ENCODE measurements around the gene RDH12. TPM values are rescaled to one million over a fixed set of nuclear protein-coding genes. Genes with fewer than 3 reads are reported as not detected.
"Not testable (repeated sequence)": the region's sequence is repeated elsewhere in the genome, so short reads cannot be mapped to it uniquely, and the experiment has no call there.

Gene RDH12
- total RNA-seq, result not detected

DNA sequence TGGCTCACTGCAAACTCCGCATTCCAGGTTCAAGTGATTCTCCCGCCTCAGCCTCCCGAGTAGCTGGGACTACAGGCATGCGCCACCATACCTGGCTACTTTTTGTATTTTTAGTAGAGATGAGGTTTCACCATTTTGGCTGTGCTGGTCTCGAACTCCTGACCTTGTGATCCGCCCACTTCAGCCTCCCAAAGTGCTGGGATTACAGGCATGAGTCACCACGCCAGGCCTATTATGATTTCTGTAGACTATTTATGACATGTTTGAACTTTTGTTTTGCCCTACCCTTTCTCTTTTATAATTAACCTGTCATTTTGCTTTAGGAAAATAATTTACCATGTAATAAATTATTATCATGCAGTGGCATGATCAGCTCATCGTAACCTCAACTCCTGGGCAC lies at the start of gene RDH12:
Gene RDH12, plus strand, starts transcription at position 395 of the 400 bp plus-strand sequence. CDS start 20,757 bp downstream, outside the sequence.
- not testable (repeated sequence) for H3K36me3 Mint-ChIP-seq; H3K9me3 Mint-ChIP-seq; DNase-seq (ENCODE audit: low spot score in 2 of 2); ATAC-seq; H3K27ac Mint-ChIP-seq

DNA sequence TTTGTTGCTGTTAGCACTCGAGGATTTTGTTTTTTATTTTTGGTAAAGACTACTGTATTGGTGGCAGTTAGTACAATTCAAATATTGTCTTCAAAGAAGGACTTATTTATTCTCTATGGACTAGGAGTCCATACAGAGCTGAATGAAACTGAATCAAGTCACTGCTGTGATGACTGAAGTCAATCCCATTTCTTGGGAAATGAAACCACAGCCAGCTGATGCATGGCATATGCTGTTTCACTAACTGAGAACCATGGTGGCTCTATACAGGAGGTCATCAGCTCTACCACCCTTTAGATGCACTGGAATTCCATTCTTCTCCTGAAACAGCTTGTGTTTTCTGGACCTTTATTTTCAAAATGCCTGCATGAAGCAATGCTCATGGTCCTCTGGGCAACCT lies 49.5 kb upstream of the RDH12 start:
- no peaks in the 10 kb centered on the region for H3K36me3 Mint-ChIP-seq
- DNase-seq (ENCODE audit: low spot score in 2 of 2) (no peak), ATAC-seq (no peak)
- H3K9me3 Mint-ChIP-seq, result no peaks in the 10 kb centered on the region
- H3K27ac Mint-ChIP-seq, result peak overlapping the region in 1 of 2 donors; percentile 30

- H3K36me3 Mint-ChIP-seq, result no peaks in the 10 kb centered on the region
- ATAC-seq (no peak), DNase-seq (ENCODE audit: low spot score in 2 of 2) (no peak)
- H3K27ac Mint-ChIP-seq, result no peak overlapping the region
- H3K9me3 Mint-ChIP-seq, result no peaks in the 10 kb centered on the region
These were observed 47.9 kb upstream of the RDH12 start for GRCh38 chr14:67653651-67654280.

DNA sequence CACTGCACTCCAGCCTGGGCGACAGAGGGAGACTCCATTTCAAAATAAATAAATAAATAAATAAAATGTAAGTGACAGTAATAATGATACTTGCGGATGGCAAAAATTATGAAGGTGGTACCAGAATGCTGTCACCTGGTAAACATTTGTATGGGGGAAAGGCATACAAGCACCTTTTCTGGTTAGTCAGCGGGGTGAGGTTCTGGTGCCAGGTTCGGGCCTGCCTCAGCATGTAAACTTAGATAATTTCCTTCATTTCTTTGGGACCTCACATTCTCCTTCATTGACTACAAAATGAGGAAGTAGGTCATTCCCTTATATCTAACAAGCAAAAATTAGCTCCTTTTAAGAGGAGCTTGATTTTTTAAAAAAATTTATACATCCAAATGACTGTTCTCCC lies 38.1 kb upstream of the RDH12 start:
- Mint-ChIP-seq H3K9me3 (no peaks in the 10 kb centered on the region), H3K36me3 (peaks cover 0 to 6% of the 10 kb centered on the region in 2 donors), H3K27ac (no peak overlapping the region)
- DNase-seq (ENCODE audit: low spot score in 2 of 2) (no peak), ATAC-seq (no peak)

DNA sequence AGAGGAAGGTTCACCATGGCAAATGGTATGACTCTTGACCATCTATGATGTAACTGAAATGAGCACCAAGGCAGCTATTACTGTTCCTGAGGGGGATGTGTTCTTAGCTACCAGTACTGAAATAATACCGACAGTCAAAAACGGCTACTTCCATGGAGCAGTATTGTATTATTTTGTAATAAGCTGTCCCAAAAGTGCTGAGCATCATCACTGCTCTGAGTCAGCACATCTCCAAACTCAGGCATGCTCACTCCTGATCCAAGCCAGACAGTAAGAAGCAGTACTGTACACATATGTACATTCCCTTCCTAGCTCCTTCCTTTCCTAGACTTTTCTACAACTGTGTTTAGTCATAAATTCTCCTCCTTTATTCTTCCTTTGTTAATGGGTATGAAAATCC lies 35.8 kb upstream of the RDH12 start:
- no peak for DNase-seq (ENCODE audit: low spot score in 2 of 2)
- Mint-ChIP-seq H3K27ac (peak overlapping the region in 1 of 2 donors; percentile 78), H3K9me3 (no peaks in the 10 kb centered on the region), H3K36me3 (peaks cover 0 to 6% of the 10 kb centered on the region in 2 donors)
- ATAC-seq, result no peak

DNA sequence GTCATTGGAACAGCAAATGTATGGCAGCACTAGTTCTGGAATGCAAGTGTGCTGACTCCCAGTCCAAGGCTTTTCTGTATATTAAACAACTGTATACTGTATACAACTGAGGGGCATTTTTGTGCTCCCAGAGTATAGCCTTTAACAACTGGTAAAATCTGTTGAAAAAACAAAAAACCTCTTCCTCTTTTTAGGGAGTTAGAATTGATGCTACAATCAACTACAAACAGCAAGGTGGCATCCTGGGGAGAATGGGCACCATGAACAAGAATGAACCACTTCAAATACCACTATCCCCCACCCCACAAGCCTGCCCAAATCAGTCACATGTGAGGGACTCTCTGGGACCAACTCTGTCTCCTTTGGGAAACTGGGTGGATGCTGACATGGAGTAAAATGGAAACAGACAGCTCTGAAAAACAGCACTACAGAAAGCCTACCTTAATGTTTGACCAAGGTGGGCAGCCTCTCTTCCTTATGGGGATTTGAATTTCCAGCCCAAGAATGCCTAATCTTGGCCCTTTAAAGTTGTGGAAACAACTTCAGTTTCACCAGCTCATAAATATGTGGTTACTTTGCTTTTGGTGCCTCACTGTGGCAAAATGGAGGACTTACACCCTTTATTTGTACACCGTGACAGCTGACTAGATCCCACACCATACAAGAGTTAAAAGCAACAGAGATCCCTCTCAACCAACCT lies 34.8 kb upstream of the RDH12 start:
- peak in 1 of 2 donors; percentile 30 for DNase-seq (ENCODE audit: low spot score in 2 of 2)
- Mint-ChIP-seq H3K36me3 (peaks cover 0 to 5% of the 10 kb centered on the region in 2 donors), H3K27ac (peak overlapping the region; percentile 40 to 78), H3K9me3 (no peaks in the 10 kb centered on the region)
- peak; percentile 86 to 87 for ATAC-seq

GRCh38 chr14:67668559-67668958 lies 33.1 kb upstream of the RDH12 start:
- ATAC-seq, result peak; percentile 34 to 46
- no peaks in the 10 kb centered on the region for H3K36me3 Mint-ChIP-seq
- no peak for DNase-seq (ENCODE audit: low spot score in 2 of 2)

DNA sequence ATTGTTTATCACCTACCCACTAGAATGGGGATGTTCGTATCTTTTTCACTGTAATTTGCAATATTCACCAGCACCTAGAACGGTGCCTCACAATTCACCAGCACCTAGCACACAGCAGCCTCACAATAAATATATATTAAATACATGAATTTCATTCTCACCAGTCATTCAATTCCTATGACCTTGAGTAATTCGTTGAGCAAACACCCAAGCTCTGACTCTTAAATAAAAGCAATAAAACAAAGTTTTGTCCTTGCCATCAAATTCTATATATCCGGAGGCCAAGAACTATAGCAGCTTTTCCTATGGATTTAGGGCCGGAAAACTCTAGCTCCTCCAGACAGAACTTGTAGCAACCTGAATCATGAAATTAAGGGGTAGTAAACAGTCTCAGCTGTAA lies 28.2 kb upstream of the RDH12 start:
- Mint-ChIP-seq H3K27ac (peak overlapping the region in 1 of 2 donors; percentile 78), H3K9me3 (no peaks in the 10 kb centered on the region)
- no peak for DNase-seq (ENCODE audit: low spot score in 2 of 2)

More at GRCh38 chr14:67668559-67668958, 33.1 kb upstream of the RDH12 start:
- peak overlapping the region in 1 of 2 donors; percentile 70 for H3K27ac Mint-ChIP-seq
- H3K9me3 Mint-ChIP-seq, result no peaks in the 10 kb centered on the region

GRCh38 chr14:67674139-67674479 lies 27.6 kb upstream of the RDH12 start:
- Mint-ChIP-seq H3K27ac (peak overlapping the region; percentile 78 to 96), H3K9me3 (no peaks in the 10 kb centered on the region), H3K36me3 (peaks cover 0 to 4% of the 10 kb centered on the region in 2 donors)
- peak; percentile 64 to 69 for DNase-seq (ENCODE audit: low spot score in 2 of 2)
- ATAC-seq, result peak; percentile 75 to 85

More for the DNA sequence above, 28.2 kb upstream of the RDH12 start:
- peaks cover 0 to 4% of the 10 kb centered on the region in 2 donors for H3K36me3 Mint-ChIP-seq
- ATAC-seq, result no peak

- peak; percentile 70 to 76 for DNase-seq (ENCODE audit: low spot score in 2 of 2)
- peak; percentile 80 to 95 for ATAC-seq
- H3K36me3 Mint-ChIP-seq, result peaks cover 0 to 4% of the 10 kb centered on the region in 2 donors
- H3K9me3 Mint-ChIP-seq, result no peaks in the 10 kb centered on the region
- peak within 1 kb of the TSS; percentile 78 to 96 for H3K27ac Mint-ChIP-seq
These were observed 27.0 kb upstream of the RDH12 start, which contains the start of gene VTI1B for GRCh38 chr14:67674480-67675218. Gene VTI1B (minus strand): TSS chr14:67674632. CDS start chr14:67674489, 143 bp downstream.

- DNase-seq (ENCODE audit: low spot score in 2 of 2) (no peak), ATAC-seq (no peak)
- Mint-ChIP-seq H3K9me3 (no peaks in the 10 kb centered on the region), H3K36me3 (peaks cover 0 to 4% of the 10 kb centered on the region in 2 donors), H3K27ac (peak overlapping the region; percentile 78 to 96)
These were observed 26.5 kb upstream of the RDH12 start for GRCh38 chr14:67675219-67675582.

DNA sequence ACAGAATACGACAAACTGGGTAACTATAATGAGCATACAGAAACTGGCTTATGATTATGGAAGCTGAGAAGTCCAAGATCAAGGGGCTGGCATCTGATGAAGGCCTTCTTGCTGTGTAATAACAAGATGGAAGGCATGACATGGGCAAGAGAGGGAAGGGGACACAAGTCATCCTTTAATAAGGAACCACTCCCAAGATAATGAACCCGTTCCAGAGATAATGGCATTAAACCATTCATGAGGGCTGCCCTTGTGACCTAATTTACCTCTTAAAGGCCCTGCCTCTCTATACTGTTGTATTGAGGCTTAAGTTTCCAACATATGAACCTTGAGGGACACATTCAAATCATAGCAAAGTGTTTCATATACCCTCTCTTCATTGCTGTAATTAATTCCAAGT lies 22.7 kb upstream of the RDH12 start:
- Mint-ChIP-seq H3K27ac (peak overlapping the region in 1 of 2 donors; percentile 82), H3K36me3 (peaks cover 0 to 15% of the 10 kb centered on the region in 2 donors), H3K9me3 (no peaks in the 10 kb centered on the region)
- ATAC-seq (no peak), DNase-seq (ENCODE audit: low spot score in 2 of 2) (no peak)

DNA sequence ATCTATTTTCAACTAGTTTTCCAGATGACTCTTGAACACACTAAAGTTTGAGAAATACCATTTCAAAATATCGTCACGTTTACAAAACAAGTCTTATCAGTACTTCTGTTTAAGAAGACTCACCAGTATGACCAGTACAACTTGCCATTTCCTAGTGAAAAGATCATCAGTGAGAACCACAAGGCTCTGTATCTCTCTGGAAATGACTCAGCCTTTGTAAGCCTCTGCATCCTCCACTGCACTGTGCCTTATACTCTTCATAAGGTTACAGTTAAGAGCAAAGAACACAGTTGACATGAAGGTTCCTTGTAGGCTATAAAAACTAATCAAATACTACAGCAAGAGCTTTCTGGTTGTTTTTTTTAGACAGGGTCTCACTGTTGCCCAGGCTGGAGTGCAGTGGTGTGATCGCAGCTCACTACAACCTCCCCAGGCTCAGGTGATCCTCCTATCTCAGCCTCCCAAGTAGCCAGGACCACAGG lies 21.5 kb upstream of the RDH12 start:
- ATAC-seq, result peak; percentile 98 to 100
- no peaks in the 10 kb centered on the region for H3K9me3 Mint-ChIP-seq
- peaks cover 0 to 20% of the 10 kb centered on the region in 2 donors for H3K36me3 Mint-ChIP-seq

GRCh38 chr14:67680941-67681340 lies 20.7 kb upstream of the RDH12 start:
- Mint-ChIP-seq H3K27ac (peak overlapping the region; percentile 78 to 88), H3K36me3 (peaks cover 2 to 27% of the 10 kb centered on the region in 2 donors), H3K9me3 (no peaks in the 10 kb centered on the region)
- ATAC-seq, result no peak
- DNase-seq (ENCODE audit: low spot score in 2 of 2), result no peak

More for the DNA sequence above, 21.5 kb upstream of the RDH12 start:
- no peak for DNase-seq (ENCODE audit: low spot score in 2 of 2)
- H3K27ac Mint-ChIP-seq, result peak overlapping the region; percentile 78 to 88

- no peaks in the 10 kb centered on the region for H3K9me3 Mint-ChIP-seq
- H3K36me3 Mint-ChIP-seq, result peaks cover 9 to 35% of the 10 kb centered on the region in 2 donors
- ATAC-seq, result no peak
- no peak for DNase-seq (ENCODE audit: low spot score in 2 of 2)
- peak overlapping the region in 1 of 2 donors; percentile 34 for H3K27ac Mint-ChIP-seq
These were observed 17.8 kb upstream of the RDH12 start for GRCh38 chr14:67683842-67684241.

GRCh38 chr14:67690011-67690410 lies 11.7 kb upstream of the RDH12 start:
- Mint-ChIP-seq H3K36me3 (peaks cover 22 to 42% of the 10 kb centered on the region in 2 donors), H3K9me3 (no peaks in the 10 kb centered on the region), H3K27ac (peak overlapping the region; percentile 11 to 50)
- ATAC-seq (no peak), DNase-seq (ENCODE audit: low spot score in 2 of 2) (no peak)

Measured in activated naive CD4-positive, alpha-beta T cell treated with anti-CD3 and anti-CD28 coated beads, Interleukin-2, amount 50 U/mL, for 72 hours (primary cell).